ACC112 (cell line): ENCODE data around the gene NKD1.
A peak's percentile ranks its signal among the peaks of the same experiment; 100 is the strongest.

Experiments
- H2AFZ ChIP-seq: fragments of 200-600 bp; sonication (generic); one replicate; pipeline ENCODE4 v1.6.0; 2017; ENCODE audit warnings: antibody characterized with exemption, low read length; ENCODE audit not compliant: unreplicated experiment
- H3K27ac ChIP-seq: fragments of 200-600 bp; sonication (generic); 2 replicates; pipeline ENCODE4 v1.5.1; 2014; ENCODE audit warnings: low read depth, mild to moderate bottlenecking, antibody characterized with exemption, low read length, moderate library complexity
- H3K27me3 ChIP-seq: fragments of 200-600 bp; sonication (generic); 2 replicates; pipeline ENCODE4 v1.6.1; 2014; ENCODE audit warnings: mild to moderate bottlenecking, antibody characterized with exemption, low read length, moderate library complexity, mixed read lengths; ENCODE audit not compliant: insufficient read depth
- H3K36me3 ChIP-seq: fragments of 200-600 bp; sonication (generic); 2 replicates; pipeline ENCODE4 v1.6.1; 2016; ENCODE audit warnings: mild to moderate bottlenecking, antibody characterized with exemption, low read length, moderate library complexity, mixed read lengths; ENCODE audit not compliant: insufficient read depth
- H3K4me1 ChIP-seq: fragments of 200-600 bp; sonication (generic); one replicate; pipeline ENCODE4 v1.6.1; 2016; ENCODE audit warnings: low read length, mixed read lengths; ENCODE audit not compliant: insufficient read depth, unreplicated experiment, control insufficient read depth
- H3K4me3 ChIP-seq: fragments of 200-600 bp; sonication (generic); 2 replicates; pipeline ENCODE4 v1.5.1; 2014; ENCODE audit warnings: mild to moderate bottlenecking, low read depth, low read length
- H3K79me2 ChIP-seq: fragments of 200-600 bp; sonication (generic); one replicate; pipeline ENCODE4 v1.6.0; 2016; ENCODE audit warnings: low read length; ENCODE audit not compliant: control insufficient read depth, unreplicated experiment, insufficient read depth

Gene NKD1

GRCh38 chr16:50537533-50538290 lies 10.5 kb upstream of the NKD1 start:
- no peaks in the 10 kb centered on the region for H3K4me1 ChIP-seq
- no peak overlapping the region for H3K27ac ChIP-seq

GRCh38 chr16:50538411-50539052 lies 9.7 kb upstream of the NKD1 start:
- Histone ChIP-seq H3K79me2 (no peaks in the 10 kb centered on the region), H3K27me3 (peaks cover 37% of the 10 kb centered on the region), H3K36me3 (no peaks in the 10 kb centered on the region), H2AFZ (no peak overlapping the region), H3K4me1 (no peaks in the 10 kb centered on the region), H3K4me3 (no peak overlapping the region), H3K27ac (no peak overlapping the region)

More at GRCh38 chr16:50537533-50538290, 10.5 kb upstream of the NKD1 start:
- Histone ChIP-seq H3K27me3 (peaks cover 31% of the 10 kb centered on the region), H3K4me3 (no peak overlapping the region), H3K36me3 (no peaks in the 10 kb centered on the region), H3K79me2 (no peaks in the 10 kb centered on the region), H2AFZ (no peak overlapping the region)

- no peak overlapping the region for H3K4me3 ChIP-seq
- no peak overlapping the region for H3K27ac ChIP-seq
- H3K27me3 ChIP-seq, result peaks cover 42% of the 10 kb centered on the region
- no peaks in the 10 kb centered on the region for H3K36me3 ChIP-seq
- no peak overlapping the region for H2AFZ ChIP-seq
- no peaks in the 10 kb centered on the region for H3K4me1 ChIP-seq
- H3K79me2 ChIP-seq, result no peaks in the 10 kb centered on the region
Observed at GRCh38 chr16:50539053-50539695, 9.0 kb upstream of the NKD1 start.

GRCh38 chr16:50539822-50540710 lies 8.1 kb upstream of the NKD1 start:
- no peak overlapping the region for H3K4me3 ChIP-seq
- no peak overlapping the region for H2AFZ ChIP-seq
- H3K4me1 ChIP-seq, result no peaks in the 10 kb centered on the region
- peaks cover 47% of the 10 kb centered on the region for H3K27me3 ChIP-seq
- H3K36me3 ChIP-seq, result no peaks in the 10 kb centered on the region
- H3K27ac ChIP-seq, result no peak overlapping the region
- H3K79me2 ChIP-seq, result no peaks in the 10 kb centered on the region

GRCh38 chr16:50540711-50541007 lies 7.5 kb upstream of the NKD1 start:
- Histone ChIP-seq H3K79me2 (no peaks in the 10 kb centered on the region), H3K4me1 (no peaks in the 10 kb centered on the region), H2AFZ (no peak overlapping the region), H3K27me3 (peaks cover 48% of the 10 kb centered on the region), H3K36me3 (no peaks in the 10 kb centered on the region), H3K27ac (no peak overlapping the region), H3K4me3 (no peak overlapping the region)

- H2AFZ ChIP-seq, result no peak overlapping the region
- no peaks in the 10 kb centered on the region for H3K36me3 ChIP-seq
- no peaks in the 10 kb centered on the region for H3K79me2 ChIP-seq
- no peaks in the 10 kb centered on the region for H3K4me1 ChIP-seq
- H3K27ac ChIP-seq, result no peak overlapping the region
- no peak overlapping the region for H3K4me3 ChIP-seq
- H3K27me3 ChIP-seq, result peaks cover 62% of the 10 kb centered on the region
Observed at GRCh38 chr16:50542703-50543102, 5.5 kb upstream of the NKD1 start.

GRCh38 chr16:50546125-50546524 lies 2.1 kb upstream of the NKD1 start:
- Histone ChIP-seq H3K79me2 (no peaks in the 10 kb centered on the region), H3K27ac (no peak overlapping the region)

GRCh38 chr16:50547340-50548124 lies 664 bp upstream of the NKD1 start:
- Histone ChIP-seq H3K36me3 (no peaks in the 10 kb centered on the region), H3K27me3 (peaks cover 83% of the 10 kb centered on the region), H3K4me3 (peak overlapping the region; percentile 72), H3K27ac (no peak overlapping the region), H2AFZ (no peak overlapping the region), H3K79me2 (no peaks in the 10 kb centered on the region), H3K4me1 (no peaks in the 10 kb centered on the region)

More at GRCh38 chr16:50546125-50546524, 2.1 kb upstream of the NKD1 start:
- Histone ChIP-seq H3K4me1 (no peaks in the 10 kb centered on the region), H3K4me3 (no peak overlapping the region), H2AFZ (no peak overlapping the region), H3K36me3 (no peaks in the 10 kb centered on the region), H3K27me3 (peaks cover 83% of the 10 kb centered on the region)

GRCh38 chr16:50548909-50549560 lies 839 bp downstream of the NKD1 start:
- Histone ChIP-seq H3K79me2 (no peaks in the 10 kb centered on the region), H3K27ac (no peak overlapping the region), H3K4me1 (no peaks in the 10 kb centered on the region), H3K4me3 (peak overlapping the region; percentile 78), H3K27me3 (peaks cover 83% of the 10 kb centered on the region), H3K36me3 (no peaks in the 10 kb centered on the region), H2AFZ (no peak overlapping the region)
